Measurements from ENCODE around the gene SLC2A6. TPM values are rescaled to one million over a fixed set of nuclear protein-coding genes. Genes with fewer than 3 reads are reported as not detected.

The SLC2A6 gene
- total and polyA plus RNA-seq, 8 donors: 1.9 to 22.4 (median 2.9) TPM

GRCh38 chr9:133443982-133444381, 34.9 kb downstream of the SLC2A6 start:
- no peaks in the 10 kb centered on the region for H3K27me3 ChIP-seq
- H3K27ac ChIP-seq: no peak overlapping the region
- DNase-seq: no peak
- intact Hi-C loops (cut with DNase I): no loop called here
- no peaks in the 10 kb centered on the region for H3K36me3 ChIP-seq
- H3K9me3 ChIP-seq: no peaks in the 10 kb centered on the region
- no peak for TF ChIP-seq CTCF (IDR thresholded peaks at IDR 0.05)
- ATAC-seq: peak; percentile 73
- no peak overlapping the region for H3K4me3 ChIP-seq
- no peaks in the 10 kb centered on the region for H3K4me1 ChIP-seq

- Histone ChIP-seq H3K36me3 (no peaks in the 10 kb centered on the region), H3K27ac (no peak overlapping the region), H3K4me3 (no peak overlapping the region), H3K9me3 (no peaks in the 10 kb centered on the region), H3K4me1 (no peaks in the 10 kb centered on the region), H3K27me3 (no peaks in the 10 kb centered on the region)
- ATAC-seq (no peak), DNase-seq (no peak)
- no peak for TF ChIP-seq CTCF (IDR thresholded peaks at IDR 0.05)
- intact Hi-C loops (cut with DNase I): no loop called here
Observed at GRCh38 chr9:133443248-133443647, 35.7 kb downstream of the SLC2A6 start.

- H3K27ac ChIP-seq: no peak overlapping the region
- H3K36me3 ChIP-seq: no peaks in the 10 kb centered on the region
- no peaks in the 10 kb centered on the region for H3K9me3 ChIP-seq
- intact Hi-C loops (cut with DNase I): no loop called here
- H3K4me3 ChIP-seq: no peak overlapping the region
- ATAC-seq: no peak
- DNase-seq: no peak
- H3K27me3 ChIP-seq: no peaks in the 10 kb centered on the region
- H3K4me1 ChIP-seq: no peaks in the 10 kb centered on the region
- TF ChIP-seq CTCF (IDR thresholded peaks at IDR 0.05): no peak
Observed at GRCh38 chr9:133441571-133441970, 37.3 kb downstream of the SLC2A6 start.

DNA sequence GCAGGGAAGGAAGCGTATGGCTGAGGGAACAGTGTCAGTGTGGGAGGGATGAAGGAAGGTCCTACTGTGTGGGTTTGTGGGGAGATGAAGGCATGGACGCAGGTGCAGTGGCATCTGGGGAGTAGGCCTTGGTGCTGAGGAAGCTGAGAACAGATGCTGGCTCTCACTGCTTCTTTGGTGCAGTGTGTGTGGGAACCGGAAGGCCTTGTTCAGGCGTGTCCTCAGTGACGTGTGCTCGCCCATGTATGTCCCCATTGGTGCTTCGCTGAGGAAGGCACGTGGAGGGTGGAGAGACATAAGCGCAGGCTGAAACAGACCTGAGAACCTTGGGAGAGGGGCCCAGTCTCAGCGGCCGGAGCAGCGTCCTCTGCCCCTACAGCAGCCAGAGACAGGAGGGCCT, 38.0 kb downstream of the SLC2A6 start:
- no peaks in the 10 kb centered on the region for H3K4me1 ChIP-seq
- no peaks in the 10 kb centered on the region for H3K27me3 ChIP-seq
- no peaks in the 10 kb centered on the region for H3K36me3 ChIP-seq
- no peak overlapping the region for H3K27ac ChIP-seq
- no peak for TF ChIP-seq CTCF (IDR thresholded peaks at IDR 0.05)
- no peak overlapping the region for H3K4me3 ChIP-seq
- no peaks in the 10 kb centered on the region for H3K9me3 ChIP-seq
- ATAC-seq: no peak
- no peak for DNase-seq
- intact Hi-C loops (cut with DNase I): no loop called here

- no peaks in the 10 kb centered on the region for H3K36me3 ChIP-seq
- intact Hi-C loops (cut with DNase I): no loop called here
- ATAC-seq (no peak), DNase-seq (no peak)
- H3K9me3 ChIP-seq: no peaks in the 10 kb centered on the region
- H3K4me3 ChIP-seq: no peak overlapping the region
- no peaks in the 10 kb centered on the region for H3K27me3 ChIP-seq
- no peak overlapping the region for H3K27ac ChIP-seq
- TF ChIP-seq CTCF (IDR thresholded peaks at IDR 0.05): no peak
- H3K4me1 ChIP-seq: no peaks in the 10 kb centered on the region
Observed at GRCh38 chr9:133439337-133439736, 39.6 kb downstream of the SLC2A6 start.
